Measurements from ENCODE around the gene C1orf116.

Gene C1orf116

GRCh38 chr1:207058252-207058651, 25.7 kb upstream of the C1orf116 start:
- no peak for TF ChIP-seq CTCF (IDR thresholded peaks at IDR 0.05; ENCODE audit: insufficient read depth, low read length, missing control alignments)
- POLR2A ChIA-PET, result no interaction called here
- H3K4me3 ChIP-seq (ENCODE audit: low read depth, low read length), result no peak overlapping the region
- no peak for DNase-seq (ENCODE audit: low read depth, low spot score)
- CTCF ChIA-PET, result interaction anchor here (1.0 to 3.6 kb wide), 3 partner anchors 8 to 21 kb away, joined by 3 to 14 read pairs (median 4); no protein-coding TSS in a partner anchor

- no peak overlapping the region for H3K4me3 ChIP-seq (ENCODE audit: low read depth, low read length)
- POLR2A ChIA-PET, result no interaction called here
- CTCF ChIA-PET, result interaction anchor here (1.4 to 3.6 kb wide), 2 partner anchors 23 to 331 kb away, joined by 3 to 14 read pairs; no protein-coding TSS in a partner anchor
- no peak for TF ChIP-seq CTCF (IDR thresholded peaks at IDR 0.05; ENCODE audit: insufficient read depth, low read length, missing control alignments)
- no peak for DNase-seq (ENCODE audit: low read depth, low spot score)
Measured at GRCh38 chr1:207056673-207057072, 24.1 kb upstream of the C1orf116 start.

GRCh38 chr1:207055386-207056001, 22.9 kb upstream of the C1orf116 start:
- ChIA-PET POLR2A (no interaction called here), CTCF (interaction anchor here (0.8 to 3.6 kb wide), 5 partner anchors 13 to 349 kb away, joined by 3 to 14 read pairs (median 4); no protein-coding TSS in a partner anchor)
- no peak for DNase-seq (ENCODE audit: low read depth, low spot score)
- H3K4me3 ChIP-seq (ENCODE audit: low read depth, low read length), result no peak overlapping the region
- TF ChIP-seq CTCF (IDR thresholded peaks at IDR 0.05; ENCODE audit: insufficient read depth, low read length, missing control alignments), result no peak

- DNase-seq (ENCODE audit: low read depth, low spot score), result no peak
- ChIA-PET POLR2A (no interaction called here), CTCF (interaction anchor here (1.1 to 1.9 kb wide), 4 partner anchors 14 to 350 kb away, joined by 3 to 6 read pairs (median 4); no protein-coding TSS in a partner anchor)
- TF ChIP-seq CTCF (IDR thresholded peaks at IDR 0.05; ENCODE audit: insufficient read depth, low read length, missing control alignments), result no peak
- no peak overlapping the region for H3K4me3 ChIP-seq (ENCODE audit: low read depth, low read length)
Measured at GRCh38 chr1:207054491-207054890, 21.9 kb upstream of the C1orf116 start.

GRCh38 chr1:207052911-207053769, 20.6 kb upstream of the C1orf116 start, which contains the start of gene PFKFB2:
PFKFB2 (plus strand) TSS chr1:207053275; CDS start chr1:207054718, 1,443 bp downstream.
- POLR2A ChIA-PET, result interaction anchor here (0.6 kb wide), 1 partner anchor 269 kb away, joined by 3 read pairs; no protein-coding TSS in a partner anchor
- TF ChIP-seq CTCF (IDR thresholded peaks at IDR 0.05; ENCODE audit: insufficient read depth, low read length, missing control alignments), result no peak
- CTCF ChIA-PET, result interaction anchor here (0.8 to 1.9 kb wide), 9 partner anchors 8 to 353 kb away, joined by 3 to 8 read pairs (median 3); no protein-coding TSS in a partner anchor
- peak within 1 kb of the TSS; percentile 71 for H3K4me3 ChIP-seq (ENCODE audit: low read depth, low read length)
- DNase-seq (ENCODE audit: low read depth, low spot score), result peak; percentile 63

All from AG04449 (cell line).